Measurements from ENCODE around the gene EXOC5. TPM values are rescaled to one million over a fixed set of nuclear protein-coding genes. Genes with fewer than 3 reads are reported as not detected.

Gene EXOC5
- total RNA-seq, 1 experiment from 2014 or later, result 56.1 TPM

DNA sequence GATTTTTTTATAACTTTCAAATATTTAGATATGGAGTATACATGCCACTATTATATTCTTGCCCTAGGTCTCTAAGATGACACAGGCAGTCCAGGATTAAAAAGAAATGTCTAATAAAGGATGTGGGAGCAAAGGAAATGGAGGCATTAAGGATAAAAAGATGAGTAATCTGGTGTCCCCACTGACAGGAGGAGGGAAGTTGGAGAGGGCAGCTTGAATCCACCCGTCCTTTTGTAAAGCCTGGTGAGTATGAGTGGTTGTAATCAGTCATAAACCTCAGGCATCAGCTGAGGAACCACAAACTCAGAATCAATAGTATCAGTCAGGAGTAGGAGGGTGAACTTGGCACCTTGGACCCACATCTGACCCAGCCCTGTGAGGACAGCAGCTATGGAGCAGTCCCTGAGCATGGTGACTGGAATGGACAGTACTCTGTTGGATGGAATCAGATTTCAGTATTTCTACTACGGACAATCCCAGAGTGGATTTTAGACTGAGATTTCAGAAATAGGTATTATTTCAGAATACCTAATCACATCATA is 100.5 kb downstream of the EXOC5 start:
- DNase-seq (ENCODE audit: low read depth), result peak; percentile 74

DNA sequence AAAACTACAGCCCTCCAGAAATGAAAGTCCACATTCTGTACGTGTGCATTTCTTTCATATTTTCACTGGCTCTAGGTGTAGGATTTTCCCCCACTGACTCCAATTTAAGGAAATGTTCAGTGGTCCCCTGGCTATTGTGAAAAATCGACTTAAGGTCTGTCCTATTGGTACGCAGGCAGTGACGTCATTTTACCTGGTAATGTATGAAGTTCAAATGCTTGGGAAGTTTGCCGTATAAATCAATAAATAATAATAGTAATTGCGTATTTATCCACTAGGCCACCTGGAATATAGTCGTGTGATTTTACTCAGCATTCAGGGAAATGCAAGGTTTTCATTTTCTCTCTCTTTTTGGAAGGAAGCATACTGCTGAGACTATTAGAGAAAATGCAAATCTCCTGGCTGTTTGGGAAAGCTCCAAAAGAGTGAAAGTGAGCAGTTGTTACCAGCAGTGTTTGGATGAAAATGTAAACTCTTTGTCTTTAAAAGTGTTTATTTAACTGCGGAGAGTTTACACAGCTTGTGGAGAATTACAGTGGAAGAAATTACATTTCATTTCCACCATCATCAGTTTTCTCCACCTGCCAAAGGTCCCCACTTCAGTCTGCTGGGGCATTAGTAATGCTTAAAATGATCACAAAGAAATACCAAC is 107.0 kb downstream of the EXOC5 start:
- DNase-seq (ENCODE audit: low read depth), result no peak

DNA sequence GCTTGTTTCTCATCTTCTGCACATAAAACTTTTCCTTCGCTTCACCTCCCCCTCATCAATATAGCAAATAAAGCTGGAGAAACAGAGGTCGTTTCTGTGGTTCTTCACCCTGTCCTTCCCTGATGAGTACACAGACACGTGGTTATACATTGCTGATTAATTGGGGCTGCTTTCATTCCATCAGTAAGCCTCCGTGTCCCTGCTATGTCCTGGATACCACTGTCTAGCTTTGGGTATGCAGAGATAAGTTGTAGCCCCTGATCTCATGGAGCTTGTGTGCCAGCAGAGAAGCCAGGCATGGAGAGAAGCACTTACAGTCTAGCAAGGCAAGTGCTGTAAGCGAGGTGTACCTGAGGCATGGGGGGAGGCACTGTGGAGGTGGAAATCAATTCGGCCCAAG is 108.4 kb downstream of the EXOC5 start:
- DNase-seq (ENCODE audit: low read depth), result no peak

DNA sequence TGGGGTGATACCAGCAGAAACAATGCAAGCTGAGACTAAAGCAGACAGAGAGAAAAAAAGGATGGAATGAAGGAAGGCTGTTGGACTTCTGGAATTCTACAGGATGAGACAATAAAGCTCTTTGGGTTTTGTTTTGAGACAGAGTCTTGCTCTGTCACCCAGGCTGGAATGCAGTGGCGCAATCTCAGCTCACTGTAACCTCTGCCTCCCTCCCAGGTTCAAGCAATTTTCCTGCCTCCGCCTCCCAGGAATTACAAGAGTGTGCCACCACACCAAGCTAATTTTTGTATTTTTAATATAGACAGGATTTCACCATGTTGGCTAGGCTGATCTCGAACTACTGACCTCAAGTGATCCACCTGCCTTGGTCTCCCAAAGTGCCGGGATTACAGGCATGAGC is 115.4 kb downstream of the EXOC5 start:
- DNase-seq (ENCODE audit: low read depth), result no peak

Other genes starting within 250 kb of the EXOC5 start
- 16.5 and 23.1 TPM in 2 replicates for gene AP5M1, start 66 bp upstream of the EXOC5 start, total RNA-seq (2014; rRNA removed; shearing (Covaris generic))
- gene NAA30, start 121.7 kb upstream of the EXOC5 start, total RNA-seq (2014; rRNA removed; shearing (Covaris generic)), result 11.7 and 13.6 TPM in 2 replicates
- gene CCDC198, start 225.0 kb upstream of the EXOC5 start, total RNA-seq (2014; rRNA removed; shearing (Covaris generic)), result 0.70 and 1.7 TPM in 2 replicates